HG02884 (cell line): ENCODE measurements around the gene MACROD2.
"Not testable (repeated sequence)": the region's sequence is repeated elsewhere in the genome, so short reads cannot be mapped to it uniquely, and the experiment has no call there.

Experiments
- ATAC-seq: cut with Tn5 transposase; IDR thresholded peaks from one replicate; pipeline ENCODE4 v1.9.1; 2021; ENCODE audit warnings: mild to moderate bottlenecking, moderate library complexity; ENCODE audit not compliant: unreplicated experiment

MACROD2 gene

GRCh38 chr20:15930311-15931305 lies 1935.3 kb downstream of the MACROD2 start:
- ATAC-seq = no peak

GRCh38 chr20:15931897-15932296 lies 1936.6 kb downstream of the MACROD2 start:
- ATAC-seq = no peak

GRCh38 chr20:15937179-15937578 lies 1941.9 kb downstream of the MACROD2 start:
- no peak for ATAC-seq

GRCh38 chr20:15938847-15939246 lies 1943.5 kb downstream of the MACROD2 start:
- no peak for ATAC-seq

- no peak for ATAC-seq
These were observed 1944.8 kb downstream of the MACROD2 start for GRCh38 chr20:15940127-15940526.

- ATAC-seq = no peak
These were observed 1946.8 kb downstream of the MACROD2 start for GRCh38 chr20:15942130-15942529.

GRCh38 chr20:15945289-15945688 lies 1950.0 kb downstream of the MACROD2 start:
- ATAC-seq = no peak

- no peak for ATAC-seq
These were observed 1954.1 kb downstream of the MACROD2 start for GRCh38 chr20:15949391-15949790.

- no peak for ATAC-seq
These were observed 1956.3 kb downstream of the MACROD2 start for GRCh38 chr20:15951658-15952057.

- no peak for ATAC-seq
These were observed 1962.8 kb downstream of the MACROD2 start for GRCh38 chr20:15958142-15958541.

GRCh38 chr20:15965165-15965564 lies 1969.8 kb downstream of the MACROD2 start:
- ATAC-seq = no peak

- no peak for ATAC-seq
These were observed 1972.0 kb downstream of the MACROD2 start for GRCh38 chr20:15967334-15967733.

- ATAC-seq = no peak
These were observed 1980.9 kb downstream of the MACROD2 start for GRCh38 chr20:15976047-15976736.

- ATAC-seq = no peak
These were observed 1981.7 kb downstream of the MACROD2 start for GRCh38 chr20:15977026-15977425.

- ATAC-seq = no peak
These were observed 1982.4 kb downstream of the MACROD2 start for GRCh38 chr20:15977758-15978157.

GRCh38 chr20:15985494-15986368 lies 1990.4 kb downstream of the MACROD2 start:
- ATAC-seq = not testable (repeated sequence)

- peak; percentile 94 for ATAC-seq
These were observed 1991.4 kb downstream of the MACROD2 start for GRCh38 chr20:15986690-15987089.

GRCh38 chr20:15991279-15991678 lies 1996.0 kb downstream of the MACROD2 start:
- no peak for ATAC-seq

GRCh38 chr20:15992564-15992963 lies 1997.2 kb downstream of the MACROD2 start:
- no peak for ATAC-seq

- no peak for ATAC-seq
These were observed 2004.8 kb downstream of the MACROD2 start for GRCh38 chr20:16000112-16000511.

GRCh38 chr20:16001286-16001685 lies 2006.0 kb downstream of the MACROD2 start:
- ATAC-seq = no peak
